K562 (cell line): ENCODE data around the gene F2.

Experiments used
- EZH2 ChIP-seq: IDR thresholded peaks from 2 replicates; pipeline ENCODE4 v1.6.1; 2012; ENCODE audit warnings: low read depth, mild to moderate bottlenecking, inconsistent platforms, low read length, borderline replicate concordance
- FOXM1 ChIP-seq, 2 experiments: fragments of 450-650 bp in 1 of 2; sonication (generic) in 1 of 2; formaldehyde crosslinking in 1 of 2; IDR thresholded peaks; 2 replicates each; pipeline versions ENCODE4 v1.6.1 to v1.9.0; 2017 to 2022; ENCODE audit warnings: low read depth in 2 of 2, mild to moderate bottlenecking in 2 of 2, missing genetic modification reagents in 1 of 2, moderate library complexity in 1 of 2
- JUNB ChIP-seq: fragments of 450-650 bp; formaldehyde crosslinking; conservative IDR thresholded peaks from 2 replicates; pipeline ENCODE4 v1.4.0; 2020; ENCODE audit warnings: mild to moderate bottlenecking
- NRF1 ChIP-seq, 2 experiments: fragments of 450-650 bp; IDR thresholded peaks in 1 of 2; conservative IDR thresholded peaks in 1 of 2; 2 replicates each; pipeline ENCODE4 v1.6.1; 2014; ENCODE audit warnings: mild to moderate bottlenecking in 2 of 2
- RNF2 ChIP-seq: sonication (generic); IDR thresholded peaks from 2 replicates; pipeline ENCODE4 v1.6.1; 2016
- YY1 ChIP-seq, 3 experiments: IDR thresholded peaks; 2 replicates each; pipeline ENCODE4 v1.6.1; 2011; ENCODE audit warnings: low read length in 2 of 3, mild to moderate bottlenecking in 2 of 3, moderate library complexity in 2 of 3, borderline replicate concordance in 1 of 3, control low read depth in 1 of 3, low read depth in 1 of 3; ENCODE audit not compliant: insufficient read depth in 3 of 3, insufficient replicate concordance in 2 of 3, control insufficient read depth in 1 of 3, insufficient read length in 1 of 3; ENCODE audit errors: extremely low read depth in 1 of 3
- ZFP30 ChIP-seq: fragments of 250-450 bp; sonication (Bioruptor Pico); IDR thresholded peaks from 2 replicates; pipeline ENCODE4 v1.8.0; 2022; ENCODE audit warnings: moderate library complexity, mild to moderate bottlenecking, inconsistent platforms, borderline replicate concordance
- ZNF384 ChIP-seq: IDR thresholded peaks from 2 replicates; pipeline ENCODE4 v1.6.1; 2012; ENCODE audit warnings: low read depth, low read length, improper control_type of control experiment
- ZNF79 ChIP-seq: fragments of 250-450 bp; sonication (Bioruptor Pico); IDR thresholded peaks from 2 replicates; pipeline ENCODE4 v1.4.0; 2020; ENCODE audit warnings: low read depth, mild to moderate bottlenecking, moderate library complexity
- TF ChIP-seq, protein P1 (sequence below), 3 experiments: IDR thresholded peaks in 2 of 3; conservative IDR thresholded peaks in 1 of 3; 2 replicates each; pipeline ENCODE4 v1.5.1; 2011 to 2012; ENCODE audit warnings: low read length in 3 of 3, mild to moderate bottlenecking in 3 of 3, control low read depth in 2 of 3, improper control_type of control experiment in 1 of 3, inconsistent platforms in 1 of 3, low read depth in 1 of 3, mixed read lengths in 1 of 3, moderate library complexity in 1 of 3; ENCODE audit not compliant: insufficient read depth in 2 of 3
- TF ChIP-seq, protein P2 (sequence below): sonication (generic); formaldehyde crosslinking; IDR thresholded peaks from 2 replicates; pipeline ENCODE4 v1.8.1; 2022; ENCODE audit warnings: missing genetic modification reagents

DNA sequence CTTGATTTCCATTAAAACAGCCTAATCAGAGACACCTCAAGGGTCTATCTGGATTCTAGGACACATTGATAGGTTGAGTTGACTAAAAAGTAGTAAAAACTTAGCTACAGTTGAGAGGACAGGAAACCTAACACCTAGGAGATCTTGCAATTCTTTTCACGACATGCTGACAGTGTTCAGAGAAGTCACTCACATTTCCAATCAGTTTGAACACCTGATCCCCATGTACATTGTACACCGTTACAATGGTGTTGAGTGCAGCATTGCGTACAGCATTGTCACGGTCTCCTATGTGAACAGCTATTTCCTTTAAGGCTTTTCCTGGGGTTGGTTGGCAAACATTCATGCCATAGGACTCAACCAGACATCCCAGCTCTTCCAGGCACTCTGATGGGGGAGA lies 42.8 kb downstream of the F2 start:
- TF ChIP-seq ZNF79 (no peak), ZFP30 (CRISPR knock-in tag) (no peak), ZNF384 (no peak), FOXM1 (IDR thresholded peaks at IDR 0.05; ENCODE audit: low read depth) (no peak), FOXM1 (CRISPR knock-in tag; IDR thresholded peaks at IDR 0.05; ENCODE audit: low read depth) (no peak), RNF2 (no peak), YY1 (IDR thresholded peaks at IDR 0.05; ENCODE audit: borderline replicate concordance in 1 of 3, control insufficient read depth in 1 of 3, extremely low read depth in 1 of 3, insufficient read depth in 3 of 3, insufficient read length in 1 of 3, insufficient replicate concordance in 2 of 3, low read depth in 1 of 3, low read length in 2 of 3) (no peak), JUNB (CRISPR knock-in tag) (no peak), NRF1 (conservative IDR thresholded peaks at IDR 0.05 in 1 of 2, IDR thresholded peaks at IDR 0.05 in 1 of 2) (no peak), EZH2 (no peak)
- TF ChIP-seq, protein P1, sequence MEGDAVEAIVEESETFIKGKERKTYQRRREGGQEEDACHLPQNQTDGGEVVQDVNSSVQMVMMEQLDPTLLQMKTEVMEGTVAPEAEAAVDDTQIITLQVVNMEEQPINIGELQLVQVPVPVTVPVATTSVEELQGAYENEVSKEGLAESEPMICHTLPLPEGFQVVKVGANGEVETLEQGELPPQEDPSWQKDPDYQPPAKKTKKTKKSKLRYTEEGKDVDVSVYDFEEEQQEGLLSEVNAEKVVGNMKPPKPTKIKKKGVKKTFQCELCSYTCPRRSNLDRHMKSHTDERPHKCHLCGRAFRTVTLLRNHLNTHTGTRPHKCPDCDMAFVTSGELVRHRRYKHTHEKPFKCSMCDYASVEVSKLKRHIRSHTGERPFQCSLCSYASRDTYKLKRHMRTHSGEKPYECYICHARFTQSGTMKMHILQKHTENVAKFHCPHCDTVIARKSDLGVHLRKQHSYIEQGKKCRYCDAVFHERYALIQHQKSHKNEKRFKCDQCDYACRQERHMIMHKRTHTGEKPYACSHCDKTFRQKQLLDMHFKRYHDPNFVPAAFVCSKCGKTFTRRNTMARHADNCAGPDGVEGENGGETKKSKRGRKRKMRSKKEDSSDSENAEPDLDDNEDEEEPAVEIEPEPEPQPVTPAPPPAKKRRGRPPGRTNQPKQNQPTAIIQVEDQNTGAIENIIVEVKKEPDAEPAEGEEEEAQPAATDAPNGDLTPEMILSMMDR (IDR thresholded peaks at IDR 0.05 in 2 of 3, conservative IDR thresholded peaks at IDR 0.05 in 1 of 3; ENCODE audit: insufficient read depth in 2 of 3, low read depth in 1 of 3, low read length in 3 of 3) = no peak
- TF ChIP-seq, protein P2, sequence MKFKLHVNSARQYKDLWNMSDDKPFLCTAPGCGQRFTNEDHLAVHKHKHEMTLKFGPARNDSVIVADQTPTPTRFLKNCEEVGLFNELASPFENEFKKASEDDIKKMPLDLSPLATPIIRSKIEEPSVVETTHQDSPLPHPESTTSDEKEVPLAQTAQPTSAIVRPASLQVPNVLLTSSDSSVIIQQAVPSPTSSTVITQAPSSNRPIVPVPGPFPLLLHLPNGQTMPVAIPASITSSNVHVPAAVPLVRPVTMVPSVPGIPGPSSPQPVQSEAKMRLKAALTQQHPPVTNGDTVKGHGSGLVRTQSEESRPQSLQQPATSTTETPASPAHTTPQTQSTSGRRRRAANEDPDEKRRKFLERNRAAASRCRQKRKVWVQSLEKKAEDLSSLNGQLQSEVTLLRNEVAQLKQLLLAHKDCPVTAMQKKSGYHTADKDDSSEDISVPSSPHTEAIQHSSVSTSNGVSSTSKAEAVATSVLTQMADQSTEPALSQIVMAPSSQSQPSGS (CRISPR knock-in tag) = no peak
